ENCODE measurements around the gene CATSPERZ.

- TF ChIP-seq REST (IDR thresholded peaks at IDR 0.05; ENCODE audit: insufficient replicate concordance, low read depth) (no peak), POLR2AphosphoS5 (IDR thresholded peaks at IDR 0.05; ENCODE audit: low read depth) (no peak)
Measured at GRCh38 chr11:64353715-64354506, 53.8 kb downstream of the CATSPERZ start.

Measured in HL-60 (cell line).